ENCODE results near the gene OAF. TPM values are rescaled to one million over a fixed set of nuclear protein-coding genes. Genes with fewer than 3 reads are reported as not detected.

Gene OAF
- total RNA-seq, 2 experiments from 2014 or later: 0.90 to 1.2 TPM

DNA sequence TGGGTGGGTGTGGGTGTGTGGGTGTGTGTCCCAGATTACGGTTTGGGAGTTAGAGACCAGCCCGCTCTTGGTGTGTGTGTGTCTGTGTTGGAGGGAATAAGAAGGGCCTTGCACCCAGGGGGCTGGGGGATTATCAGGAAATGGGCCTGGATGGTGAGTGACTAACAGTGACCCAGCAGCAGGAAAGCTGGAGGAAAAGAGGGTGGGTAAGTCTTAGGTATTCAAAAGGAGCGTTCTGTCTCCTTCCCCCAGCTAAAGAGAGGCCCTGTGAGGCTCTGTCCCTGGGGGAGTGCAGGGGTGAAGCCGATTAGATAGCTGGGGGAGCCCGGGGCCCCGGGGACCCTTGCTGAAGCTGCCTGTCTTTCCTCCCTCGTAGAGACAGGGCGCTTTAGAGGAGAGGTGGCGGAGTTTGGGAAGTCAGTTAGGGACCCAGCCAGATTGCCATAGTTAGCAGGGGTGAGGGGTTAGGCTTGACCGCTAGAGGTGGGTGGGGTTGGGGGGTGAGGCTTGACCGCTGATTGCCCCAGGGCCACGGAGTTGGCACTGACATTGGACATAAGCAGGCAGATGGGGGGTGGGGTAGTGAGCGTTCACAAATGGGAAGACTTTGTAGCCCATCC lies 1.5 kb downstream of the OAF start:
- Mint-ChIP-seq H3K36me3 (no peaks in the 10 kb centered on the region), H3K9me3 (no peaks in the 10 kb centered on the region), H3K27ac (no peak overlapping the region), H3K27me3 (peaks cover 27% of the 10 kb centered on the region), H3K4me3 (no peak overlapping the region), H3K4me1 (ENCODE audit: low read depth) (peaks cover 11% of the 10 kb centered on the region)
- CTCF ChIA-PET: interaction anchor here (0.7 to 1.0 kb wide), 3 partner anchors 19 to 123 kb away, joined by 3 read pairs; no protein-coding TSS in a partner anchor
- POLR2A ChIA-PET: no interaction called here
- DNase-seq: no peak
- intact Hi-C loops (cut with micrococcal nuclease): no loop called here

DNA sequence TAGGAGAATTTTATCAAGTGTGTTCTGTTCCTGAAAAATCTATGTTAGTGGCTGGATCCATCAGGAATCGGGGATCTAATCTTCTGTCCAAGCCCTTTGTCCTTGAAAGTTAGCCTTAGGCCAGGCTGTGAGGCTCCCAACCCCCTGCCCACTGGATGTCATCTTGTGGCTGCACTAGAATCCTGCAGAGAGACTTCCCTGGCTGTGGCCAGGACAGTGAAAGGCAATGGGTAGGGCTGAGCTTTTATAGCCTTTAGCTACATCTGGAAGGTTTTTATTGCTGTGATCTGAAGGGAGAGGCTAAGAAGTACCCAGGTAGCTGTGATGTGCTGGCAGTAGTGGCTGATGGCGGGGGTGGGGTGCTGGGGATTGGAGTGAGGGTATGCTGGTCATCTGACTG lies 2.1 kb downstream of the OAF start:
- ChIA-PET POLR2A (no interaction called here), CTCF (interaction anchor here (0.7 to 1.4 kb wide), 4 partner anchors 18 to 122 kb away, joined by 3 to 4 read pairs (median 3); no protein-coding TSS in a partner anchor)
- Mint-ChIP-seq H3K27ac (no peak overlapping the region), H3K4me1 (ENCODE audit: low read depth) (peaks cover 11% of the 10 kb centered on the region), H3K4me3 (no peak overlapping the region), H3K36me3 (no peaks in the 10 kb centered on the region), H3K27me3 (peaks cover 22% of the 10 kb centered on the region), H3K9me3 (no peaks in the 10 kb centered on the region)
- DNase-seq: no peak
- intact Hi-C loops (cut with micrococcal nuclease): no loop called here

DNA sequence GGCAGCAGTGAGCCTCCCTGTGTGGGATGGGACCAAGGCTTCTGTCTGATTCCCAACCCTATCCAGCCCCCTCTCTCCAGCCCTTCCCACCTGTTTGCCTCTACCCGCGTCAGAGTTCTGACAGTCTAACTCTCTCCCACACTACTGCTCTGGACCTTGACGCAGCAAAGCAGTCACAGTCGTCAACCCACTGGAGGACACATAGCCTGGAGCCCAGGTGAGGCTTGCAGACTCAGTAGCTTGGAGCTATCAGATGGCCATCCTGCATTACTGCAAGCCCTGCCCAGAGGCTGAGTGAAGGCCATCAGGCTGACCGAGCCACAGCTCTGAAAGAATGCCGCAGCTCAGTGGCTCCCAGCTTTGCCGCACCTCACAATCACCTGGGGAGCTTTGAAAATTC lies 3.7 kb downstream of the OAF start:
- CTCF ChIA-PET: interaction anchor here (1.3 to 1.5 kb wide), 2 partner anchors 46 to 89 kb away, joined by 3 read pairs; no protein-coding TSS in a partner anchor
- Mint-ChIP-seq H3K36me3 (no peaks in the 10 kb centered on the region), H3K27me3 (peaks cover 11% of the 10 kb centered on the region), H3K27ac (no peak overlapping the region), H3K9me3 (no peaks in the 10 kb centered on the region), H3K4me3 (no peak overlapping the region), H3K4me1 (ENCODE audit: low read depth) (peaks cover 11% of the 10 kb centered on the region)
- intact Hi-C loops (cut with micrococcal nuclease): no loop called here
- DNase-seq: no peak
- POLR2A ChIA-PET: no interaction called here

DNA sequence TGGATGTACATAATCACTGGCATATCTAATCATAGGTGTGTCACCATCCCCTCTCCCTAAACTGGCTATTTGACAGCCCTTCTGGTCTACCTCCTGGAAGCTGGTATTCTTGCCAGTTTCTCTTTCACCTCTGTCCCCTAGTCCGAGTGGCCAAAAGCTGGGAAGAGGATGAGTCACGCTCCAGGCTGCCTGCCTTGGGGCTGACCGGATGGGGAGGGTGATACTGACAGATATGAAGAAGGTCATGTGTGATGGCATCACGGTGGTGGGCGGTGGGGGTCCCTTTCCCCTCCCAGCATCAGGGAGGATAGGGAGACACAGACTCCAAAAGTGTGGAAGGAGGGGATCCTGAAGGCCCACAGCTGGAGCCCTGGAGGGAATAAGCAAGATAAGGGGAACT lies 4.8 kb downstream of the OAF start:
- intact Hi-C loops (cut with micrococcal nuclease): no loop called here
- Mint-ChIP-seq H3K36me3 (no peaks in the 10 kb centered on the region), H3K27me3 (peaks cover 6% of the 10 kb centered on the region), H3K27ac (no peak overlapping the region), H3K4me1 (ENCODE audit: low read depth) (peaks cover 5% of the 10 kb centered on the region), H3K9me3 (no peaks in the 10 kb centered on the region), H3K4me3 (no peak overlapping the region)
- no peak for DNase-seq
- POLR2A ChIA-PET: no interaction called here
- CTCF ChIA-PET: no interaction called here

DNA sequence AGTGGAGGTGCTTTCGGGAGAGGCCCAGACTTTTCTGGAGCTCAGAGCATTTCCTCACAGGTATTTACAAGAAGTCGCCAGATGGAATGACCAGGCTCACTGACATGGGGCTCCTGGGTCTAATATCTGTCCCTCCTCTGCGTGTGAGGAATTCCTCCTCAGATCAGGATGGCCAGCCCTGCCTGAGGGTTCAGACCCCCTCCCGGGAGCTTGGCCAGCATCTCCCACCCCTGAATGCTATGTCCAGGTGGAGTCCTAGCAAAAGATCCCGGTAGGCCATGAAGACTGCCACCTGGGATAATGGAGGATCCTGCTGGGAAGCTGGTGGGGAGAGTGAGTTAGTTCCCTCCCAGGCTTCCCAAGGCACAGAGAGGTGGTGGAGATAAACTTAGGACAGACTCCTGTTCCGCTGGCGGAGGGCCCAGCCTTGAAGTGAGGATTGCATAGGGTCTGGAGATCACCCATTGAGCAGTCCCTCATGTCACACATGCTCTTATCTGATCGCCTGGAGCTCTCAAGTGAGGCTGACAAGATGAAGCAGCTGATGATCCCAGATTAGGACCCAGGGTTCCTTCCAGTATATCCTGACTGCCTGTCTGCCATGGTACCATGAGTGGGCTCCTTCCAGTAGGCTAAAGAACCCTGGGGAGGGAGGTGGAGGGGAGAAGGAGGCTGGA lies 5.7 kb downstream of the OAF start:
- Mint-ChIP-seq H3K27me3 (peaks cover 5% of the 10 kb centered on the region), H3K4me1 (ENCODE audit: low read depth) (peaks cover 3% of the 10 kb centered on the region), H3K36me3 (no peaks in the 10 kb centered on the region), H3K4me3 (no peak overlapping the region), H3K27ac (no peak overlapping the region), H3K9me3 (no peaks in the 10 kb centered on the region)
- intact Hi-C loops (cut with micrococcal nuclease): no loop called here
- CTCF ChIA-PET: no interaction called here
- no peak for DNase-seq
- POLR2A ChIA-PET: no interaction called here

DNA sequence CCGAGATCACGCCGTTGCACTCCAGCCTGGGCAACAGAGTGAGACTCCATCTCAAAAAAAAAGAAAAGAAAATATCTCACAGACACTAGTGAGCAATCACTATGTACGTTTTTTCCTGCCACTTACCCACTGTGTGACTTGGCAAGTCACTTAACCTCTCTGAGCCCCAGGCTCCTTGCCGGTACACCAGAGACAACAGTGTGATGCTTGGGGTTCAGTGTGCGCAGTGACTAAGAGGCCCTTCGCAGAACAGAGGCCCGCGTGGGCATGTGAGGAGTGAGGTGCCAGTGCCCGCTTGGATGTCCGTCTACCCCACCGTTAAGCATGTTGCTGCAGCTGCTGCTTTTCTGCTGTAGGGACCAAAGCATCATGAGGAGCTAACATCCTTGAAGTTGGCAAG lies 6.7 kb downstream of the OAF start:
- intact Hi-C loops (cut with micrococcal nuclease): no loop called here
- H3K4me3 Mint-ChIP-seq: no peak overlapping the region
- DNase-seq: no peak
- H3K36me3 Mint-ChIP-seq: no peaks in the 10 kb centered on the region
- ChIA-PET CTCF (no interaction called here), POLR2A (no interaction called here)
- H3K27me3 Mint-ChIP-seq: peaks cover 3% of the 10 kb centered on the region
- H3K27ac Mint-ChIP-seq: no peak overlapping the region
- no peaks in the 10 kb centered on the region for H3K9me3 Mint-ChIP-seq
- no peaks in the 10 kb centered on the region for H3K4me1 Mint-ChIP-seq (ENCODE audit: low read depth)

DNA sequence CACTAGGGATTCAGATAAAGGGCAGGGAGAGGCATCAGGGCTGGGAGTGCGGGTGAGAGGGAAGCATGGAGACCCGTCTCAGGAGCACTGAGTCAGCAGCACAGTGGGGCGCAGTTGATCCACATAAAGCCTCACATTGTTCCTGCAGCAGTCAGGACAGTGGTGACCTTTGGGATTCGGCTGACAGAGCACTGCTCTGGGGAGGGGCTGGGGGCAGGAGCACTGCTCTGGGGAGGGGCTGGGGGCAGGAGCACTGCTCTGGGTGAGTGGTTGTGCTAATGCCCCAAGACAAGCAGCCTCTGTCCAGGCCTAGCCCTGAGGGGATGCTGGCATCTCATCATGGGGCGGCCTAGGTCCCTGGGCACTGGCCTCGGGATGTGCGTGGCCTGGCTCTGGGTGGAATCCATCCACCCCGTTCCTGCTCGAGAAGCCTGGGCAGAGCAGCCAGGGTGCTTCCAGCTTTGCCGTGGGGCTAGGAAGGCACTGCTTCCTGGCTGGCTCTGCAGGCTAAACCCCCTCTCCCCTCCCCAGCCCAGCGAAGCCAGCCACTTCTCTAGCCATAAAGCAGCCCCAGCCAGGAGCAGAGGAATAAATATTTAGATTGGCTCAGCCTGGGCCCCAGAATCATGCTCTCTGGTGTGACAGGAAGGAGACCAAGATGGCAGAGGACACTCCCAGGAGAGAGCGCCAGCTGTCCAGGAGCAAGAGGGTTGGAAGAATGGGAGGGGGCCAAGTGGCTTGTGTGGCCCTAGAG lies 7.3 kb downstream of the OAF start:
- CTCF ChIA-PET: no interaction called here
- H3K36me3 Mint-ChIP-seq: no peaks in the 10 kb centered on the region
- H3K9me3 Mint-ChIP-seq: no peaks in the 10 kb centered on the region
- H3K27ac Mint-ChIP-seq: no peak overlapping the region
- POLR2A ChIA-PET: no interaction called here
- no peak overlapping the region for H3K4me3 Mint-ChIP-seq
- intact Hi-C loops (cut with micrococcal nuclease): no loop called here
- H3K4me1 Mint-ChIP-seq (ENCODE audit: low read depth): no peaks in the 10 kb centered on the region
- peaks cover 3% of the 10 kb centered on the region for H3K27me3 Mint-ChIP-seq
- no peak for DNase-seq

DNA sequence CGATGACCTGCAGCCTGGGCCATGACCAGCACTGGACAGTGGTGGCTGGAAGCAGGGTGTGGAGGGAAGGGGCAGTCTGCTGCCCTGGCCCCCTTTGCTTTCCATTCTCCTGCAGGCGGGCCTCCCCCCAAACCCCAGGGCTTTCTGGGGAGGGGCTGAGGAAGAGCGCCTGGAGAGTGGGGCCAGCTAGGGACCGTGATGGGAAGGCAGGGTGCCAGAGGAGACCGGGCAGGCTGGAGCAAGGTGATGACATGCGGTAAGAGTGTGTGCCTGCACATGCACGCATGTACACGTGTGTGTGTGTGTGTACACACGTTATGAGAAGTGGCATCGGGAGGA lies 7.8 kb downstream of the OAF start:
- Mint-ChIP-seq H3K4me1 (ENCODE audit: low read depth) (no peaks in the 10 kb centered on the region), H3K4me3 (no peak overlapping the region), H3K36me3 (no peaks in the 10 kb centered on the region), H3K9me3 (no peaks in the 10 kb centered on the region), H3K27me3 (peaks cover 5% of the 10 kb centered on the region), H3K27ac (no peak overlapping the region)
- intact Hi-C loops (cut with micrococcal nuclease): no loop called here
- CTCF ChIA-PET: no interaction called here
- DNase-seq: no peak
- POLR2A ChIA-PET: no interaction called here

DNA sequence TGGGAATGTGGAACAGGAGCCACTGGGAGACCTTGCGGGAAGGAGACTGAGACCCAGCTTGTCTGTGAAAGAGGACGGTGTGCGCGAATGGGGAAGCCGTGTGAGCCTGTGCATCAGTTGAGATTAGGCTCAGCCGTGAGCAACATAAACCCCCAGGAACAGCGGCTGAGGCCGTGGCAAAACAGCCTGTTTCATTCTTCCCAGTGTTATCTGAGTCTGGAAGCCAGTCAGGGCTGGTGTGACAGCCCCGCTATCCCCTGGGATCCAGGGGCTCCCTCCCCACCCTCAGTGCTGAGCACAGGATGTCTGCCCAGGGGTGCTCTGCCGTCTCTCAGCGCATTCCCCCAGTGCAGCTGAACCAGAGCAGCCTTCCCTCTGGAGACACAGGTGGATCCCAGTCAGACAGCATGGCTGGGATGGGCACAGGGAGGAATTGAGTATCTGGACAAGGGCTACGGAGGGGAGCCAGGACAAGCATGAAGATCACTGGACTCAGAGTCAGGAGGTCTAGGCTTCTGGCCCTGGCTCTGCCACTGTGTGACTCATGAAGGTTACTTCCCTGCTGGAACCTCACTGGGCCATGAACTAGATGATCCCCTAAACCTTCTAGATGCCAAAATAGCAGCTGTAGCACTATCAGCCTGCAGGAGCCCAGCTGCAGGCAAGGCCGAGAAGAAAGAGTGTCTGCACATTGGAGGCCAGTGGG lies 8.6 kb downstream of the OAF start:
- ChIA-PET CTCF (interaction anchor here (1.0 kb wide), 1 partner anchor 15 kb away, joined by 3 read pairs; no protein-coding TSS in a partner anchor), POLR2A (no interaction called here)
- H3K4me3 Mint-ChIP-seq: no peak overlapping the region
- no peaks in the 10 kb centered on the region for H3K9me3 Mint-ChIP-seq
- intact Hi-C loops (cut with micrococcal nuclease): no loop called here
- no peaks in the 10 kb centered on the region for H3K4me1 Mint-ChIP-seq (ENCODE audit: low read depth)
- DNase-seq: no peak
- H3K27me3 Mint-ChIP-seq: peaks cover 6% of the 10 kb centered on the region
- no peak overlapping the region for H3K27ac Mint-ChIP-seq
- H3K36me3 Mint-ChIP-seq: no peaks in the 10 kb centered on the region

DNA sequence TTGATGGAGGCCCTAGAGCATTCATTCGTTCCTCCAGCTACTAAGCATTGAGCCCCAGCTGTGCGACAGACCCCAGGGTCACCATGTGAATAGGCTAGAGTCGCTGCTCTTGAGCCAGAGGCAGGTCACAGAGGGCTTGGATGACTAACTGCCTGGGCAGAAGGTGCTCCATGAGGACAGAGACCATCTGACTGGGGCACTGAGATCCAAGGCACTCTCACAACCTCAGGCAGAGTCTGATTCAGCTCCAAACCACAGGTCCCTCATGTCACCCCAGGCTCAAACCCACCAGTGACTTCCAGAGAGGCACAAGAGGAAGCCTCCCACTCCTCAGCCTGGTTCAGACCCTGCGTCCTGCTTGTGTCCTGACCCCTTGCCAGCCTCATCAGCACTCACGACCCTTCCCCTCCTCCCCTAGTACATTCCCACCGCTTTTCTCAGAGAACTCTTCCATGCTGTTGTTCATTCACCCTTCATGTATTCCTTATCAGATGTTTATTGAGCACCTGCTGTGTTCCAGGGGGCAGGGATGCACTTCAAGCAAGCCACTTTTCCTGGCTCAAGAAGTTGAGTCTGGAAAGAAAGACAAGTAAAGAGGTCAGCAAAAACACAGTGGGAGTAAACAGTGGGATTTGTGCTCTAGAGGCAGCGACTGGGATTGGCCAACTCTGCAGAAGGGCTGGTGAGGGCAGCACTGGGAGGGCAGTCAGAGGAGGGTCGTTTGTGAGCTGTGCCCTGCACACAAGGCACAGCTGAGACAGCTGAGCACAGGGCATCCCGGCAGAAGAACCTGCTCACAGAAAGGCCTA lies 9.3 kb downstream of the OAF start:
- Mint-ChIP-seq H3K27ac (no peak overlapping the region), H3K4me1 (ENCODE audit: low read depth) (no peaks in the 10 kb centered on the region), H3K9me3 (no peaks in the 10 kb centered on the region), H3K27me3 (peaks cover 6% of the 10 kb centered on the region), H3K4me3 (no peak overlapping the region), H3K36me3 (no peaks in the 10 kb centered on the region)
- DNase-seq: no peak
- CTCF ChIA-PET: interaction anchor here (1.0 kb wide), 1 partner anchor 14 kb away, joined by 3 read pairs; no protein-coding TSS in a partner anchor
- POLR2A ChIA-PET: no interaction called here
- intact Hi-C loops (cut with micrococcal nuclease): no loop called here

DNA sequence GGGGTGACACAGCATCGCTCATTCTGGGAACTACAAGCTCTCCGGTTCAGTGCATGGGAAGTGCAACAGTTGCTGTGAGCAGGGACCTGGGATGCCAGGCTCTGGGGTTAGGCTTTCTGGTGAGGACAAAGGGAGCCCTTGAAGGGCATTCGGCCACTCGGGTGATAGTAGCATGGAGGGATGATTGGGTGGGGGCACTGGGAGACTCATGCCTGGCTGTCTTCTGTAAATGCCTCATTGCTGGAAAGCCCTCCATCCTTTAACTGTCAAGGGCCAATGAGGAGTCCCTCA lies 9.9 kb downstream of the OAF start:
- H3K27ac Mint-ChIP-seq: no peak overlapping the region
- H3K4me3 Mint-ChIP-seq: no peak overlapping the region
- no peaks in the 10 kb centered on the region for H3K9me3 Mint-ChIP-seq
- intact Hi-C loops (cut with micrococcal nuclease): no loop called here
- ChIA-PET CTCF (no interaction called here), POLR2A (no interaction called here)
- peaks cover 6% of the 10 kb centered on the region for H3K27me3 Mint-ChIP-seq
- no peak for DNase-seq
- H3K4me1 Mint-ChIP-seq (ENCODE audit: low read depth): no peaks in the 10 kb centered on the region
- H3K36me3 Mint-ChIP-seq: no peaks in the 10 kb centered on the region

All from activated CD4-positive, alpha-beta memory T cell treated with anti-CD3 and anti-CD28 coated beads for 36 hours (primary cell).